ENCODE results near the gene PHKB.
"Not testable (repeated sequence)": the region's sequence is repeated elsewhere in the genome, so short reads cannot be mapped to it uniquely, and the experiment has no call there.

Gene PHKB

DNA sequence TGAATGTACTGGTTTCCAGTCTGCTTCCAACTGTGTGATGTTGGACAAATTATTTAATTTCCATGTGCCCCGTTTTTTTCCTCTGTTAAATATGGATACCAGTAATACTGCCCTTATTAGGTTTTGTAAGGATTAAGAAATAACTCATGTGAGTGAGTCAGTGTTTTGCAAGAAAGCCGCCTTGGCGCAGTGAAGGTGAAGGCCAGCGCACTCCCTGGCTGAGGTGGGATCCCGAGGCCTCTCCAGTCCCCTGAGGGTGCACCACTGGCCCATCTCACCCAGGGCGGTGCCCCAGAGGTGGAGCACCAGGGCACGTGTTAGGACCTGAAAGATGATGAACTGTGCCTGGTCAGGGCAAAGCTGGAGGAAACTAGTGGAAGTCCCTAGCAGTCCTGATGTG is 43.5 kb downstream of the PHKB start:
- in situ Hi-C loops (cut with HindIII; ENCODE audit: low sequenced_read_pairs) = no loop called here

DNA sequence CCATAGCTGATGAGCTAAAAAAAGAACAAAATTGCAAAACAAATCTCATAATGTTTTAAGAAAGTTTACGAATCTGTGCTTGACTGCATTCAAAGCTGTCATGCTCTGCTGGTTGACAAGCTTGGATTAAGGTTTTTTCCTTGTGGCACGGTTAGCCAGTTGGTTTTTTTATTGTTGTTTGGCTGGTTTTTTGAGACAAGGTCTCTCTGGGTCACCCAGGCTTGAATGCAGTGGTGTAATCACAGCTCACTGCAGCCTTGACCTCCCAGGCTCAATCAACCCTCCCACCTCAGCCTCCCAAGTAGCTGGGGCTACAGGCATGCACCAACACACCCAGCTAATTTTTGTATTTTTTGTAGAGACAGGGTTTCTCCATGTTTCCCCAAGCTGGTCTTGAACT is 45.7 kb downstream of the PHKB start:
- in situ Hi-C loops (cut with HindIII; ENCODE audit: low sequenced_read_pairs) = no loop called here

DNA sequence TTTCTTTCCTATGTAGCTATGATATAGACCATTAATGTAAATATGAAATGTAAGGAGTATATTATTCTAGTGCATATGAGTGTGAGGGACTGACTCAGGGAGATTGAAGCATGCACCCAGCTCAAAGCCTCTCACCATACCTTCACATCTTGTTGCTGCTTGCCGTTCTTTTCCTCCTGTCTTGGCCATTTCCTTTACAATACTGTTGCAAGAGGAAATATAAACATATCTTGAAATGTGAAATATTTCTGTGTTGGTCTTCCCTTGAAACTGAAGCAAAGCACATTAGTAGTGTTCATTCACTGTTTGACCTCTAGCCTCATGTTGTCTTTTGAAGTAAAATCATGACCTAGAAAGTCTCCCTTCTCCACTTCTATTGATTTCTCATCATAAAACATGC is 46.6 kb downstream of the PHKB start:
- in situ Hi-C loops (cut with HindIII; ENCODE audit: low sequenced_read_pairs) = no loop called here

DNA sequence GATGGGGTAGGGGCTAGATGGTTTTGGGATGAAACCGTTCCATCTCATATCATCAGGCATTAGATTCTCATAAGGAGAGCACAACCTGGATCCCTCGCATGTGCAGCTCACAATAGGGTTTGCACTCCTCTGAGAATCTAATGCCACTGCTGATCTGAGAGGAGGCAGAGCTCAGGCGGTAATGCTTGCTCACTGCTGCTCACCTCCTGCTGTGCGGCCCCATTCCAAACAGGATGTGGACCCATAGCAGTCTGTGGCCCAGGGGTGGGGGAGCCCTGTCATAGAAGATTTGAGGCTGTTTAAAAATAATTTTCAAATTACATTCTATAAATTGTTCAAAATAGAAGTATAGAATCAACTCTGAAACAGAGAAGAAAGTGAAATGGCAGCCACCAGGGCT is 50.8 kb downstream of the PHKB start:
- in situ Hi-C loops (cut with HindIII; ENCODE audit: low sequenced_read_pairs) = no loop called here

DNA sequence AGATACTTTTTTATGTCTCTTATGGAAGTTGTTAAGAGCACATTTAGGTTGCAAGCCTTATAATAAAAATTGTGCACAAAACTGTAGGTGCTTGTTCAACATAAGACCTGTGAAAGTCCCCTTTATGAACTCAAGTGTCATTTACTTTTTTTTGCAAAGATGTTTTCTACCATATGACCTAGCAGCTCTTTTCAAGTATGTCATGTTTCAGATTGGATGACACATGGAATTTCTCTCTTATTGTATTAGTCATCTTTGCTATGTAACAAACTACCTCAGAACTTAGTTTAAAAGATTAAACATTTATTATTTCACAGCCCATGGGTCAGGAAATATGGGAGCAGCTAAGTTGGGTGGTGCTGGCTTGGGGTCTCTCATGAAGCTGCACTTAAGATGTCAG is 57.9 kb downstream of the PHKB start:
- in situ Hi-C loops (cut with HindIII; ENCODE audit: low sequenced_read_pairs) = no loop called here

DNA sequence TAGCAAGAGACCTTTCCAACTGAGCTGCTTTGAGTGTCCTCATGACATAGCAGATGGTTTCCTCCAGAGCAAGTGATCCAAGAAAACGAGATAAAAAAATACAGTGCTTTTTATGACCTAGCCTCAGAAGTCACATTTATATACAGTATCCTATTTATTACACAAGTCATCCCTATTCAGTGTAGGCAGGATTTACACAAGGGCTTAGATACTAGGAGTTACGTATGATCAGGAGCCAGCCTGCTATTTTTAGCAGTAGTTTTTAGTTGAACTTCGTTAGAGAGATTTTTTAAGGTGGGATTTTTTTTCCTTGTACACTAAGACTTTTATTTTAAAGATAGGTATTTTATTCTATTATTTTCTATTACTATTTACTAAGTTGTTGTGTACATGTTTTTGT is 58.4 kb downstream of the PHKB start:
- in situ Hi-C loops (cut with HindIII; ENCODE audit: low sequenced_read_pairs) = no loop called here

DNA sequence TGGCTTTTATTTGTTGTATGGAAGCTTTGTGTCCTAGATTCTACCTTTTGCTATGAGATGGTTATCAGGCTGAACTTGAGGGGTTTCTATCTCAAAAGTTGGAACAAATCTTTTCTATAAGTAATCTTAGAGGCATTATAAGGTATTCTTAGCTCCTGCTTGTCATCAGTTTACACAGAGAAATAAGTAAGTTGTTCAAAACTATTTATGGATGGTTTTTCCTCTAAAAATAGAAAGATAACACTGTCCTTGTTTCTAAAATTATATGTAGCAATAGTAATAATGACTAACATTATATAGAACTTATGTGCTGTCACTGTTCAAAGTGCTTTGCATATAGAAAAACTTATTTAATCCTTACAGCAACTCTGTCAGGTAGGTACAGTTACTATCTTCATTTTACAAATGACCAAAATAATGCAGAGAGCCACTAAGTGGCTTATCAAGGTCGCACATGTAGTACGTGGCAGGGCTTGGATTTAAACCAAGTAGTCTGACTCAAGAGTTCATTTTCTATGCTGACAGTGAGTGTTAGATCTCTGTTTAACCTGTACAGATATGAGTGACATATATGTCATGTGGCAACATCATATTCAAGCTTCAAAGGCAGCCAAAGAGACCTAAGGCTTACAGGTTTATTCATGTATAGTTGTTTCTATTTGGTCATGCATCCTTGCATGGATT is 59.0 kb downstream of the PHKB start:
- in situ Hi-C loops (cut with HindIII; ENCODE audit: low sequenced_read_pairs) = no loop called here

DNA sequence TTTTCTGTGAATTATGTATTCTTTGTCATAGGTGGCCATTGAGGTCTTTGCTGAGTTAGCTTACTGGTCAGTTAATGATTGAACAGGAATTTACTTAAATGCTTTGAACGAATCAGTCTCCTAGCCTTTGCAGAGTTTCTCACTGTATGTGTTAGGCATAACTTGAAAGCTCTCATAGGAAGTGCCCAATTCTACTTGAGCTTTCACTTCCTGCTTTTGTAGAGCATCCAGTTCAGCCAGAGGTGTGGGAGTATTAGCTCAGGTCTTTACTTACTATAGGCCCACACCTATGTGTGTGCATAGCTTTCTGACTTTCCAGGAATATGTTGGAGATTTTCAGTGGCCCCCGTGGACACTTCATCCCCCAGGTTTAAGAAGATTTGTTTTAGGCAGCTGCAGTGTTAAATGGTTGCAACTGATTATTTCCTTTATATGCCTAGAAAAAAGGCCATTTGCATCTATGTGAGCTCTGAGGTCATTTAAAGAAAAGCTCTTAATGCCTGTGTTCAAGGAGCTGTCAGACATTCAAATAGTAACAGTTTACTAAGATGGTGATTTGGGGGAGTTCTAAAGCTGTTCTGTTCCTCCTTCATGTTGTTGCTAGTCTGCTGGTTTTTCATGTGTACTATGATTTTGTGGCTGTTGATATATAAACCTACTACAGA is 62.3 kb downstream of the PHKB start:
- in situ Hi-C loops (cut with HindIII; ENCODE audit: low sequenced_read_pairs) = no loop called here

DNA sequence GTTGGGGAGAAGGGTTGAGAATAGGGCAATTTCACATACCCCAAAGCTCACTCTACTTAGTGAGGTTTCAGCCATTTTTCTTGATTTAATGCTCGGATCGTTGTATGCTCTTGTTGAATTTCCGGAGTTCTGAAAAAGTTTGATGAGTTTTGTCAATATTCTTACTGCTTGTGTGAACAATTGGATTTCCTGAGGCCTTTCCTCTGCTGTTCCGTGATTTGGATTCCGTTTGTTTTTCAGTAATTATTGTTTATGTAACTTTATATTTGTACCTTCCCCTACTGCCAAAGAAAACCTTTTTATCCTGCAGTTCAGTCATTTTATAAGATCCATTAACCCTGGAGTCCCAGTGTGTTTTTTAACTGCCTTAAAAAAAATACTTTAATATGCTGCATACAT is 62.9 kb downstream of the PHKB start:
- in situ Hi-C loops (cut with HindIII; ENCODE audit: low sequenced_read_pairs) = no loop called here

DNA sequence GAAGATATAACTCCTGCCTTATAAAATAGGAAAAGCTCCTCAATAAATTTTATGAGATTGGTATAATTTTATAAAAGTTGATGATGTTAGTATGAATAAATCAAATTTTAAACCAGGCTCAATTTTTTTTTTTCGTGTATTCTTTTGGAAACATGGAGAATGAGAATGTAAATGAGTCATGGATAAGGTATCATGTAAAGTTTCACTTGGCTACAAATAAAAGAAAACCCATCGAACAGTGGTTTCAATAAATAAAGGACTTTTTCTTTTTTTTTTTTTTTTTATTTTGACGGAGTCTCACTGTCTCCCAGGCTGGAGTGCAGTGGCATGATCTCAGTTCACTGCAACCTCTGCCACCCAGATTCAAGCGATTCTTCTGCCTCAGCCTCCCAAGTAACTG is 67.3 kb downstream of the PHKB start:
- in situ Hi-C loops (cut with HindIII; ENCODE audit: low sequenced_read_pairs) = no loop called here

DNA sequence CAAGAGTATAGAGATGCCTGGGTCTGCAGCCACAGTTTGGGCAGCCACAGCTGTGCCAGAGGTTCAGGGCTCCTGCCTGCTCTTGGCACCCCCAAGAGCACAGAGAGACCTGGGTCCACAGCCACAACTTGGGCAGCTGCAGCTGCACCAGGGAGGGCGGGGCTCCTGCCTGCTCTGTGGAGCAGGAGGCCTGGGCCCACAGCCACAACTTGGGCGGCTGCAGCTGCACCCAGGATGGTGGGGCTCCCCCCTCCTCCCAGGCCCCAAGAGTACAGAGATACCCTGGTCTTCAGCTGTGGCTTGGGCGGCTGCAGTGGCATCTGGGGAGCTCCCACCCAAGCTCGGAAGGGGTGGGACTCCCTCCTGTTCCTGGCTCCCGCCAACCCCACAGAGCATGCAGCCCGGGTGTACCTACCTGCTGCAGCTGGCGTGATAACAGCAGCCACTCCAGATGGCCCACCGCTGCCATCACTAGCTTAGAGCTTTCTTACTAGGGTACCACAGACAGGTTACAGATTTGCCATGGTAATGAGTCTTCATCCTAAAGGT is 72.7 kb downstream of the PHKB start:
- in situ Hi-C loops (cut with HindIII; ENCODE audit: low sequenced_read_pairs) = no loop called here

DNA sequence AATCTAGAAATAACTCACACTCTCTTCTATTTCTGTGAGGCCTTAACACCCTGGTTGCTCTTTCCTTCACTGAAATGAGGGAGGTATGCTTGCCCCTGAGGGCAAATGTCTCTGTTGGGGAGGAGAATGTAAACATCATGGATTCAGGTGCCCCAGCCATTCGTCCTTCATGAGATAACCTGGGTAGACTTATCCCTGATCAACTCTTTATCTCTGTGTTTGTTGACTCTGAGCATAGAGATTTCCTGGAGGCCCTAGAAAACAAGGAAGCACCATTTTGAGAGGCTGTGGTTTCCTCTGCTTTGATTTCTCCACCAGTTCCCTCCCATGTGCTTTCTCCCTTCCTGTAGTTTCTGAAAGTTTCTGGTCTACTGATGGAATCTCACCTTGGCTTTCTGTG is 77.3 kb downstream of the PHKB start:
- in situ Hi-C loops (cut with HindIII; ENCODE audit: low sequenced_read_pairs) = no loop called here

DNA sequence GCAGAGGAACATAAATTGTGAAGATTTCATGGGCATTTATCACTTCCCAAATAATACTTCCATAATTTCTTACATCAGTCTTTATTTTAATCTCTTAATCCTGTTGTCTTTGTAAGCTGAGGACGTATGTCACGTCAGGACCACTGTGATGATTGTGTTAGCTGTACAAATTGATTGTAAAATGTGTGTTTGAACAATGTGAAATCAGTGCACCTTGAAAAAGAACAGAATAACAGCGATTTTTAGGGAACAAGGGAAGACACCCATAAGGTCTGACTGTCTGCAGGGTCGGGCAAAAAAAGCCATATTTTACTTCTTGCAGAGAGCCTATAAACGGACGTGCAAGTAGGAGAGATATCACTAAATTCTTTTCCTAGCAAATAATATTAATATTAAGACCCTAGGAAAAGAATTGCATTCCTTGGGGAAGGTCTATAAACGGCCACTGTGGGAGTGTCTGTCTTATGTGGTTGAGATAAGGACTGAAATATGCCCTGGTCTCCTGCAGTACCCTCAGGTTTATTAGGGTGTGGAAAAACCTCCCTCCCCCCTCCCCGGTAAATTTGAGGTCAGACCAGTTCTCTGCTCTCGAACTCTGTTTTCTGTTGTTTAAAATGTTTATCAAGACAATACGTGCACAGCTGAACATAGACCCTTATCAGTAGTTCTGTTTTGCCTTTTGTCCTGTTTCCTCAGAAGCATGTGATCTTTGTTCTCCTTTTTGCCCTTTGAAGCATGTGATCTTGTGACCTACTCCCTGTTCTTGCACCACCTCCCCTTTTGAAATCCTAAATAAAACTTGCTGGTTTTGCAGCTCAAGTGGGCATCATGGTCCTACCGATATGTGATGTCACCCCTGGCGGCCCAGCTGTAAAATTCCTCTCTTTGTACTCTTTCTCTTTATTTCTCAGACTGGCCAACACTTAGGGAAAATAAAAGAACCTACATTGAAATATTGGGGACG is 78.9 kb downstream of the PHKB start:
- in situ Hi-C loops (cut with HindIII; ENCODE audit: low sequenced_read_pairs) = not testable (repeated sequence)

DNA sequence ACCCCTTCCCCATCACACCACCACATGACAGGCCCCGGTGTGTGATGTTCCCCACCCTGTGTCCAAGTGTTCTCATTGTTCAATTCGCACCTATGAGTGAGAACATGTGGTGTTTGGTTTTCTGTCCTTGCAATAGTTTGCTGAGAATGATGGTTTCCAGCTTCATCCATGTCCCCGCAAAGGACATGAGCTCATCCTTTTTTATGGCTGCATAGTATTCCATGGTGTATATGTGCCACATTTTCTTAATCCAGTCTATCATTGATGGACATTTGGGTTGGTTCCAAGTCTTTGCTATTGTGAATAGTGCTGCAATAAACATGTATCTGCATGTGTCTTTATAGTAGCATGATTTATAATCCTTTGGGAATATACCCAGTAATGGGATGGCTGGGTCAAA is 80.0 kb downstream of the PHKB start:
- in situ Hi-C loops (cut with HindIII; ENCODE audit: low sequenced_read_pairs) = not testable (repeated sequence)

DNA sequence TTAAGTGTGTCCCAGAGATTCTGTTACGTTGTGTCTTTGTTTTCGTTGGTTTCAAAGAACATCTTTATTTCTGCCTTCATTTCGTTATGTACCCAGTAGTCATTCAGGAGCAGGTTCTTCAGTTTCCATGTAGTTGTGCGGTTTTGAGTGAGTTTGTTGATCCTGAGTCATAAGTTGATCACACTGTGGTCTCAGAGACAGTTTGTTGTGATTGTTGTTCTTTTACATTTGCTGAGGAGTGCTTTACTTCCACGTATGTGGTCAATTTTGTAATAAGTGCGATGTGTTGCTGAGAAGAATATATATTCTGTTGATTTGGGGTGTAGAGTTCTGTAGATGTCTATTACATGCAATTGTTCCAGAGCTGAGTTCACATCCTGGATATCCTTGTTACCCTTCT is 83.1 kb downstream of the PHKB start:
- in situ Hi-C loops (cut with HindIII; ENCODE audit: low sequenced_read_pairs) = not testable (repeated sequence)

DNA sequence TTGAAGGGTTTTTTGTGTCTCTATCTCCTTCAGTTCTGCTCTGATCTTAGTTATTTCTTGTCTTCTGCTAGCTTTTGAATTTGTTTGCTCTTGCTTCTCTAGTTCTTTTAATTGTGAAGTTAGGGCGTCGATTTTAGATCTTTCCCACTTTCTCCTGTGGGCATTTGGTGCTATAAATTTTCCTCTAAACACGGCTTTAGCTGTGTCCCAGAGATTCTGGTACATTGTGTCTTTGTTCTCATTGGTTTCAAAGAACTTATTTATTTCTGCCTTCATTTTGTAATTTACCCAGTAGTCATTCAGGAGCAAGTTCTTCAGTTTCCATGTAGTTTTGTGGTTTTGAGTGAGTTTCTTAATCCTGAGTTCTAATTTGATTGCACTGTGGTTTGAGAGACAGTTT is 90.1 kb downstream of the PHKB start:
- in situ Hi-C loops (cut with HindIII; ENCODE audit: low sequenced_read_pairs) = not testable (repeated sequence)

DNA sequence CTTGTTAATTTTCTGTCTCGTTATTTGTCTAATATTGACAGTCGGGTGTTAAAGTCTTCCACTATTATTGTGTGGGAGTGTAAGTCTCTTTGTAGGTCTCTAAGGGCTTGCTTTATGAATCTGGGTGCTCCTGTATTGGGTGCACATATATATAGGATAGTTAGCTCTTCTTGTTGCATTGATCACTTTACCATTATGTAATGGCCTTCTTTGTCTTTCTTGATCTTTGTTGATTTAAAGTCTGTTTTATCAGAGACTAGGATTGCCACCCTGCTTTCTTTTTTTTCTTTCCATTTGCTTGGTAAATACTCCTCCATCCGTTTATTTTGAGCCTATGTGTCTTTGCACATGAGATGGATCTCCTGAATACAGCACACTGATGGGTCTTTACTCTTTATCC is 90.6 kb downstream of the PHKB start:
- in situ Hi-C loops (cut with HindIII; ENCODE audit: low sequenced_read_pairs) = not testable (repeated sequence)

DNA sequence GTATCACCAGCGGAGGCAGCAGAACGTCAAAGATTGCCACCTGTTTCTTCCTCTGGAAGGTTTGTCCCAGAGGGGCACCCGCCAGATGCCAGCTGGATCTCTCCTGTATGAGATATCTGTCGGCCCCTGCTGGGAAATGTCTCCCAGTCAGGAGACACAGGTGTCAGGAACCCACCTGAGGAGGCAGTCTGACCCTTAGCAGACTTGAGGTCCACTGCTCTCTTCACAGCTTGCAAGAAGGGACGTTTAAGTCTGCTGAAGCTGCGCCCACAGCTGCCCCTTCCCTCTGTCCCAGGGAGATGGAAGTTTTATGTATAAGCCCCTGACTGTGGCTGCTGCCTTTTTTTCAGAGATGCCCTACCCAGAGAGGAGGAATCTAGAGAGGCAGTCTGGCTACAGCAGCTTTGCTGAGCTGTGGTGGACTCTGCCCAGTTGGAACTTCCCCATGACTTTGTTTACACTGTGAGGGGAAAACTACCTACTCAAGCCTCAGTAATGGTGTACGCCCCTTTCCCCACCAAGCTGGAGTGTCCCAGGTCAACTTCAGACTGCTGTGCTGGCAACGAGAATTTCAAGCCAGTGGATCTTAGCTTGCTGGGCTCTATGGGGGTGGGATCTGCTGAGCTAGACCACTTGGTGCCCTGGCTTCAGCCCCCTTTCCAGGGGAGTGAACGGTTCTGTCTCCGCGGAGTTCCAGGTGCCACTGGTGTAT is 92.9 kb downstream of the PHKB start:
- in situ Hi-C loops (cut with HindIII; ENCODE audit: low sequenced_read_pairs) = no loop called here

DNA sequence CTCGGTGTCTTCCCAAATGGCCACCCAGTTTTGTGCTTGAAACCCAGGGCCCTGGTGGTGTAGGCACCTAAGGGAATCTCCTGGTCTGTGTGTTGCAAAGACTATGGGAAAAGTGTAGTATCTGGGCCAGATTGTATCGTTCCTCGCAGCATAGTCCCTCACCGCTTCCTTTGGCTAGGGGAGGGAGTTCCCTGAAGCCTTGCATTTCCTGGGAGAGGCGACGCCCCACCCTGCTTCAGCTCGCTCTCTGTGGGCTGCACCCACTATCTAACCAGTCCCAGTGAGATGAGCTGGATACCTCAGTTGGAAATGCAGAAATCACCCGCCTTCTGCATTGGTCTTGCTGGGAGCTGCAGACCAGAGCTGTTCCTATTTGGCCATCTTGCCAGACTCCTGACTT is 93.5 kb downstream of the PHKB start:
- in situ Hi-C loops (cut with HindIII; ENCODE audit: low sequenced_read_pairs) = not testable (repeated sequence)

DNA sequence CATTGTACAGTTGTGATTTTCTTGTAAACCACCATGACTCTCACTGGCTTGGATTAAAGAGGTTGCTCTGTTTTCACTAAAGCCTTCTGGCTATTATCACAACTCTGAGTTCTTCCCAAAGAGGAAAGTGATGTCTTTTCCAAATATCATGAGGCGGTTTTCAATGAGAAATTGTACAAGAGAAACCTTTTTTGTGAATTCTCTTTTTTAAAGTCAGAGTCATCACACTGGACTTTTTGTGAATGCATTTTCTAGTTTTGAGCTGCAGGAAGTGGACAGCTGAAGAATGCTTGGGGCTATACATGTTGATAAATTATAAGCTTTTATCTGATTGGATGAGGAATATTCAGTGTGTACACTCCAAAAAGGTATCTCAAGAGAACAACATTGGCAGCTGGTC is 100.2 kb downstream of the PHKB start:
- in situ Hi-C loops (cut with HindIII; ENCODE audit: low sequenced_read_pairs) = no loop called here

DNA sequence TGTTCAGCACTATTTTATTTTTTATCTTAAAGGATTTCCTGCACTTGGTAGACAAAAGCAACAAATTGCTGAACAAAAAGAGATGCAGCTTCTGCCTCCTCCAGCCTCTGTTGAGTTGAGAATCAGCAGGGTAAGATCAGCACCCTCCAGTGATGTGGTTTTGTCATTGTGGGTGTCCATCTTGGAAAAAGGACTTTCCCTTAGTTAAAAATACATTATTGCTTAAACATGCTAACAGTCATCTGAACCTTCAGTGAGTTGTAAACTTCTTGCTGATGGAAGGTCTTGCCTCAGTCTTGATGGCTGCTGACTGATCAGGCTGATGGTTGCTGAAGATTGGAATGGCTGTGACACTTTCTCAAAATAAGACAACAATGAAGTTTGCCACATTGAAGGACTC is 101.2 kb downstream of the PHKB start:
- in situ Hi-C loops (cut with HindIII; ENCODE audit: low sequenced_read_pairs) = no loop called here

Data from DLD1 (cell line).